Measurements from ENCODE around the gene SLC19A2. TPM values are rescaled to one million over a fixed set of nuclear protein-coding genes. Genes with fewer than 3 reads are reported as not detected.
A peak's percentile ranks its signal among the peaks of the same experiment; 100 is the strongest.

The SLC19A2 gene
- total and polyA plus RNA-seq, 2 of the 13 experiments (the other 11 are each of a cell fraction or from before 2014, with no cell fraction given) = 30.4 to 56.0 TPM

- no peak overlapping the region for H3K27ac ChIP-seq (ENCODE audit: extremely low read length, insufficient read depth, low read length)
- no peaks in the 10 kb centered on the region for H3K36me3 ChIP-seq (replicated peaks in 1 of 2; ENCODE audit: control insufficient read depth in 1 of 2, insufficient read depth in 2 of 2, low read length in 2 of 2)
- in situ Hi-C loops (cut with HindIII; ENCODE audit: extremely low pct_ligation_motif_present, low pct_unique_long_range_greater_than_20kb) = no loop called here
- no peak for TF ChIP-seq TGIF2 (CRISPR knock-in tag; IDR thresholded peaks at IDR 0.05)
- TF ChIP-seq ZFP82 (CRISPR knock-in tag; IDR thresholded peaks at IDR 0.05; ENCODE audit: borderline replicate concordance) = peak; percentile 63; the same call in 1 of the 2 replicates
- peaks cover 12% of the 10 kb centered on the region for H3K9me3 ChIP-seq (ENCODE audit: low read length)
- no peak overlapping the region for H3K4me3 ChIP-seq (replicated peaks in 1 of 3; ENCODE audit: insufficient read depth in 1 of 3, low read depth in 2 of 3, low read length in 3 of 3)
- no peaks in the 10 kb centered on the region for H3K79me2 ChIP-seq (ENCODE audit: insufficient read depth, low read length)
- H3K4me2 ChIP-seq (ENCODE audit: low read depth, low read length) = no peak overlapping the region
- FAIRE-seq (no peak), DNase-seq (ENCODE audit: low spot score) (no peak), ATAC-seq (no peak)
- BruUV-seq (replicated peaks) = no TSS peak
- no peaks in the 10 kb centered on the region for H4K20me1 ChIP-seq (ENCODE audit: insufficient read depth, low read length)
- intact Hi-C loops (cut with micrococcal nuclease; ENCODE audit: unreplicated experiment) = no loop called here
- H3K27me3 ChIP-seq (ENCODE audit: control insufficient read depth in 1 of 2, insufficient read depth in 2 of 2, low read length in 2 of 2) = no peaks in the 10 kb centered on the region; a peak in 1 of 5 replicates
- POLR2A ChIA-PET = no interaction called here
- CTCF ChIA-PET (ENCODE audit: low intra/inter-chr PET ratio, low total read pairs) = no interaction called here
- H2AFZ ChIP-seq (ENCODE audit: low read length) = no peak overlapping the region
- WGBS (ENCODE audit: low lambda C conversion rate) = 79% methylated on average over 1 of the region's 1 CpG
- H3K9ac ChIP-seq (ENCODE audit: insufficient read depth, low read depth, low read length) = no peak overlapping the region
- H3K4me1 ChIP-seq (ENCODE audit: insufficient read depth, low read length) = peaks cover 8% of the 10 kb centered on the region; the same call in 1 of the 2 replicates
Observed at GRCh38 chr1:169457443-169457842, 28.3 kb downstream of the SLC19A2 start.

DNA sequence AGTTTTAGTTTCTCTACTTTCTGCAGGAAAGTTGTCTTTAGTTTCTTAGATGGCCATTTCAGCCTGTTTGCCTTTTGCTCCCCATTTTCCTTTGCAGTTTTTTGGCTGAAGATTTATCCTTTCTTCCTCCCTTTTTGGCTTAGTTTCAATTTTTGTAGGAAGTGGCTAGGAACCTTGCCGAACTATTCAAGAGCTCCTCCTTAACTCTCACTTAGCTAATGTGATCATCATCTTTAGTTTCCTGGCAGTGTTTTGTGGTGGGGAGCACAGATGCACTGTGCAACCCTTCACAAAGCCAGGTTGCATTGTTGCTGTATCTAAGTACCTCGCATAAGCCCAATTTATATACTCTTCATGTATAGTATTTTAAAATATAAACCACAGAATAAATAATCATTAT, 29.7 kb downstream of the SLC19A2 start:
- intact Hi-C loops (cut with micrococcal nuclease; ENCODE audit: unreplicated experiment) = no loop called here

More for the DNA sequence above, 29.7 kb downstream of the SLC19A2 start:
- DNase-seq (ENCODE audit: low spot score) = no peak
- Histone ChIP-seq H3K27ac (ENCODE audit: extremely low read length, insufficient read depth, low read length) (no peak overlapping the region), H3K4me3 (replicated peaks in 1 of 3; ENCODE audit: insufficient read depth in 1 of 3, low read depth in 2 of 3, low read length in 3 of 3) (no peak overlapping the region), H3K4me2 (ENCODE audit: low read depth, low read length) (no peak overlapping the region), H4K20me1 (ENCODE audit: insufficient read depth, low read length) (no peaks in the 10 kb centered on the region), H3K36me3 (replicated peaks in 1 of 2; ENCODE audit: control insufficient read depth in 1 of 2, insufficient read depth in 2 of 2, low read length in 2 of 2) (no peaks in the 10 kb centered on the region), H3K79me2 (ENCODE audit: insufficient read depth, low read length) (no peaks in the 10 kb centered on the region), H3K9me3 (ENCODE audit: low read length) (peaks cover 12% of the 10 kb centered on the region), H3K9ac (ENCODE audit: insufficient read depth, low read depth, low read length) (no peak overlapping the region), H2AFZ (ENCODE audit: low read length) (no peak overlapping the region), H3K27me3 (ENCODE audit: control insufficient read depth in 1 of 2, insufficient read depth in 2 of 2, low read length in 2 of 2) (no peaks in the 10 kb centered on the region; a peak in 1 of 5 replicates), H3K4me1 (ENCODE audit: insufficient read depth, low read length) (peaks cover 5% of the 10 kb centered on the region; the same call in 1 of the 2 replicates)
- no peak for TF ChIP-seq ZSCAN30 (CRISPR knock-in tag; IDR thresholded peaks at IDR 0.05)
- TF ChIP-seq ZBTB40 (IDR thresholded peaks at IDR 0.05) = no peak
- no peak for TF ChIP-seq ZBTB40 (CRISPR knock-in tag; IDR thresholded peaks at IDR 0.05)
- no peak for TF ChIP-seq TAF15 (IDR thresholded peaks at IDR 0.05; ENCODE audit: low read depth, low read length, poor library complexity, severe bottlenecking)
- TF ChIP-seq CTCF (CRISPR knock-in tag; IDR thresholded peaks at IDR 0.05) = no peak
- no TSS peak for BruUV-seq (replicated peaks)
- CTCF ChIA-PET (ENCODE audit: low intra/inter-chr PET ratio, low total read pairs) = no interaction called here
- POLR2A ChIA-PET = no interaction called here
- no peak for ATAC-seq
- 46% methylated on average over 2 of the region's 2 CpGs for WGBS (ENCODE audit: low lambda C conversion rate)
- in situ Hi-C loops (cut with HindIII; ENCODE audit: extremely low pct_ligation_motif_present, low pct_unique_long_range_greater_than_20kb) = no loop called here
- FAIRE-seq = no peak

All from HepG2 (cell line).